HepG2 (cell line): ENCODE measurements around the gene FAM20A. TPM values are rescaled to one million over a fixed set of nuclear protein-coding genes. Genes with fewer than 3 reads are reported as not detected.

Experiments
- HBP1 ChIP-seq: IDR thresholded peaks from 2 replicates; pipeline ENCODE4 v1.6.1; 2016; ENCODE audit warnings: low read depth, control low read depth
- PAXIP1 ChIP-seq: sonication (generic); formaldehyde crosslinking; conservative IDR thresholded peaks from 2 replicates; pipeline ENCODE4 v1.4.0; 2020; ENCODE audit warnings: mild to moderate bottlenecking, missing genetic modification reagents, moderate library complexity
- PBX3 ChIP-seq: sonication (generic); formaldehyde crosslinking; IDR thresholded peaks from 2 replicates; pipeline ENCODE4 v1.8.1; 2023; ENCODE audit warnings: missing genetic modification reagents, inconsistent platforms, borderline replicate concordance
- TOE1 ChIP-seq: sonication (generic); formaldehyde crosslinking; IDR thresholded peaks from 2 replicates; pipeline ENCODE4 v1.4.0; 2020; ENCODE audit warnings: mild to moderate bottlenecking, missing genetic modification reagents
- ZNF260 ChIP-seq: sonication (generic); formaldehyde crosslinking; IDR thresholded peaks from 2 replicates; pipeline ENCODE4 v1.4.0; 2020; ENCODE audit warnings: missing genetic modification reagents, low read depth, mild to moderate bottlenecking, borderline replicate concordance
- polyA plus RNA-seq, 8 experiments: library from polyadenylated mRNA; depleted of rRNA in 3 of 8; stranded (reverse) in 7 of 8; unstranded in 1 of 8; fragments of >200 nt; fragmentation: Illumina TruSeq in 4 of 8; extraction: Trizol in 4 of 8; gene quantifications; 2 replicates each; pipeline versions ENCODE4 v1.2.1 to v1.2.3, GENCODE V29; 2011 to 2016; ENCODE audit warnings: low read depth in 4 of 8, missing spikeins in 1 of 8, mixed read lengths in 1 of 8; ENCODE audit not compliant: insufficient read depth in 1 of 8
- total RNA-seq, 5 experiments: library from RNA; depleted of rRNA; stranded (reverse); fragments of >200 nt; fragmentation: Illumina TruSeq; extraction: Trizol; gene quantifications; 2 replicates each; pipeline ENCODE4 v1.2.3, GENCODE V29; 2016; ENCODE audit warnings: low read depth in 1 of 5
- TF ChIP-seq, protein P1 (sequence below), 2 experiments: sonication (generic) in 1 of 2; formaldehyde crosslinking in 1 of 2; IDR thresholded peaks; 2 replicates each; pipeline versions ENCODE4 v1.6.1 to v1.9.0; 2014 to 2022; ENCODE audit warnings: antibody characterized with exemption in 1 of 2, borderline replicate concordance in 1 of 2, inconsistent platforms in 1 of 2, low read depth in 1 of 2, missing genetic modification reagents in 1 of 2
- TF ChIP-seq, protein P2 (sequence below): sonication (generic); formaldehyde crosslinking; IDR thresholded peaks from 2 replicates; pipeline ENCODE4 v1.4.0; 2020; ENCODE audit warnings: low read depth, mild to moderate bottlenecking, missing genetic modification reagents
- TF ChIP-seq, protein P3 (sequence below): sonication (generic); formaldehyde crosslinking; IDR thresholded peaks from 2 replicates; pipeline ENCODE4 v1.4.0; 2020; ENCODE audit warnings: missing genetic modification reagents, borderline replicate concordance

FAM20A gene
- total and polyA plus RNA-seq, 2 of the 13 experiments (the other 11 are each of a cell fraction or from before 2014, with no cell fraction given) = 9.3 to 20.7 TPM

DNA sequence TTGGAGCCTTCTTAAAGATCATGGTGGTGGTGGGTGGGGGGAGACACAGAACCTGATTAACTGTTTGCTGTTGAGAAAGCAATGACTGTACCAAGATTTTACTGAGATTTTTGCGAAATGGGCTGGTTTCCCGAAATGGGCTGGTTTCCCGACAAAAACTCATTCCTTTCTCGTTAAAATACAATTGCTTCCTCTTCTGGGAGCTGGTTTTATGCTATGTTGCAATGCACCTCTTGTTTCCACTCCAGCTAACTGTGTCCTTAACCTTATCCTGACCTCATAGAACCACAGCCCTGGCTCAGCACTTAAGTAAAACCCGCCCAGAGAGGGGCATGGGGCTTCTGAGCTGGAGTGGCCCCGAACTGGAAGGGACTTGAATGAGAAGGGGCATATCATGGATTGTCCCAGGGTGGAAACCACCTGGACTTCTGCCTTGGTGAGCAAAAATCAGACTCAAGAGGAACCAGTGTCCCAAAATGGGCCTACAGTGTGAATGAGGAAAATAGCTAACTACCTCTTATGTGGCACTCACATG lies 20.9 kb downstream of the FAM20A start (continued):
- TF ChIP-seq, protein P1, sequence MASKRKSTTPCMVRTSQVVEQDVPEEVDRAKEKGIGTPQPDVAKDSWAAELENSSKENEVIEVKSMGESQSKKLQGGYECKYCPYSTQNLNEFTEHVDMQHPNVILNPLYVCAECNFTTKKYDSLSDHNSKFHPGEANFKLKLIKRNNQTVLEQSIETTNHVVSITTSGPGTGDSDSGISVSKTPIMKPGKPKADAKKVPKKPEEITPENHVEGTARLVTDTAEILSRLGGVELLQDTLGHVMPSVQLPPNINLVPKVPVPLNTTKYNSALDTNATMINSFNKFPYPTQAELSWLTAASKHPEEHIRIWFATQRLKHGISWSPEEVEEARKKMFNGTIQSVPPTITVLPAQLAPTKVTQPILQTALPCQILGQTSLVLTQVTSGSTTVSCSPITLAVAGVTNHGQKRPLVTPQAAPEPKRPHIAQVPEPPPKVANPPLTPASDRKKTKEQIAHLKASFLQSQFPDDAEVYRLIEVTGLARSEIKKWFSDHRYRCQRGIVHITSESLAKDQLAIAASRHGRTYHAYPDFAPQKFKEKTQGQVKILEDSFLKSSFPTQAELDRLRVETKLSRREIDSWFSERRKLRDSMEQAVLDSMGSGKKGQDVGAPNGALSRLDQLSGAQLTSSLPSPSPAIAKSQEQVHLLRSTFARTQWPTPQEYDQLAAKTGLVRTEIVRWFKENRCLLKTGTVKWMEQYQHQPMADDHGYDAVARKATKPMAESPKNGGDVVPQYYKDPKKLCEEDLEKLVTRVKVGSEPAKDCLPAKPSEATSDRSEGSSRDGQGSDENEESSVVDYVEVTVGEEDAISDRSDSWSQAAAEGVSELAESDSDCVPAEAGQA (IDR thresholded peaks at IDR 0.05; ENCODE audit: low read depth) = no peak
- TF ChIP-seq, protein P1 (CRISPR knock-in tag; IDR thresholded peaks at IDR 0.05; ENCODE audit: borderline replicate concordance) = no peak
- TF ChIP-seq TOE1 = no peak
- TF ChIP-seq PBX3 (CRISPR knock-in tag) = no peak
- TF ChIP-seq, protein P2, sequence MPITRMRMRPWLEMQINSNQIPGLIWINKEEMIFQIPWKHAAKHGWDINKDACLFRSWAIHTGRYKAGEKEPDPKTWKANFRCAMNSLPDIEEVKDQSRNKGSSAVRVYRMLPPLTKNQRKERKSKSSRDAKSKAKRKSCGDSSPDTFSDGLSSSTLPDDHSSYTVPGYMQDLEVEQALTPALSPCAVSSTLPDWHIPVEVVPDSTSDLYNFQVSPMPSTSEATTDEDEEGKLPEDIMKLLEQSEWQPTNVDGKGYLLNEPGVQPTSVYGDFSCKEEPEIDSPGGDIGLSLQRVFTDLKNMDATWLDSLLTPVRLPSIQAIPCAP (CRISPR knock-in tag) = no peak
- no peak for TF ChIP-seq ZNF260 (CRISPR knock-in tag)
- TF ChIP-seq HBP1 = no peak
- peak; percentile 78 for TF ChIP-seq PAXIP1 (CRISPR knock-in tag)
- TF ChIP-seq, protein P3, sequence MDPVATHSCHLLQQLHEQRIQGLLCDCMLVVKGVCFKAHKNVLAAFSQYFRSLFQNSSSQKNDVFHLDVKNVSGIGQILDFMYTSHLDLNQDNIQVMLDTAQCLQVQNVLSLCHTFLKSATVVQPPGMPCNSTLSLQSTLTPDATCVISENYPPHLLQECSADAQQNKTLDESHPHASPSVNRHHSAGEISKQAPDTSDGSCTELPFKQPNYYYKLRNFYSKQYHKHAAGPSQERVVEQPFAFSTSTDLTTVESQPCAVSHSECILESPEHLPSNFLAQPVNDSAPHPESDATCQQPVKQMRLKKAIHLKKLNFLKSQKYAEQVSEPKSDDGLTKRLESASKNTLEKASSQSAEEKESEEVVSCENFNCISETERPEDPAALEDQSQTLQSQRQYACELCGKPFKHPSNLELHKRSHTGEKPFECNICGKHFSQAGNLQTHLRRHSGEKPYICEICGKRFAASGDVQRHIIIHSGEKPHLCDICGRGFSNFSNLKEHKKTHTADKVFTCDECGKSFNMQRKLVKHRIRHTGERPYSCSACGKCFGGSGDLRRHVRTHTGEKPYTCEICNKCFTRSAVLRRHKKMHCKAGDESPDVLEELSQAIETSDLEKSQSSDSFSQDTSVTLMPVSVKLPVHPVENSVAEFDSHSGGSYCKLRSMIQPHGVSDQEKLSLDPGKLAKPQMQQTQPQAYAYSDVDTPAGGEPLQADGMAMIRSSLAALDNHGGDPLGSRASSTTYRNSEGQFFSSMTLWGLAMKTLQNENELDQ (CRISPR knock-in tag) = no peak
